Fibroblast of lung (primary cell): Measurements from ENCODE around the gene LASP1NB.

Experiments
- DNase-seq, 2 donors: peaks; one replicate each; pipeline versions ENCODE4 v3.0.0 to v3.0.0-alpha.2; 2010; ENCODE audit warnings: low read depth in 2 of 2
- H2AFZ ChIP-seq: 2 replicates; pipeline ENCODE4 v1.5.1; 2012; ENCODE audit warnings: low read length, control low read depth, inconsistent platforms
- H3K27ac ChIP-seq: 2 replicates; pipeline ENCODE4 v1.5.1; 2011; ENCODE audit warnings: low read length, control low read depth; ENCODE audit not compliant: insufficient read depth
- H3K27me3 ChIP-seq: 2 replicates; pipeline ENCODE4 v1.5.1; 2011; ENCODE audit warnings: mild to moderate bottlenecking, low read length; ENCODE audit not compliant: control insufficient read depth, insufficient read depth
- H3K36me3 ChIP-seq: 2 replicates; pipeline ENCODE4 v1.5.1; 2011; ENCODE audit warnings: low read length; ENCODE audit not compliant: control insufficient read depth, insufficient read depth
- H3K4me1 ChIP-seq: 2 replicates; pipeline ENCODE4 v1.5.1; 2011; ENCODE audit warnings: low read length; ENCODE audit not compliant: control insufficient read depth, insufficient read depth; ENCODE audit errors: extremely low read depth
- H3K4me2 ChIP-seq: 2 replicates; pipeline ENCODE4 v1.5.1; 2011; ENCODE audit warnings: low read length, control low read depth; ENCODE audit not compliant: insufficient read depth; ENCODE audit errors: extremely low read depth
- H3K4me3 ChIP-seq, 4 experiments: fragments of 200-600 bp in 1 of 4; sonication (generic) in 1 of 4; replicated peaks in 1 of 4; 2 replicates each; pipeline ENCODE4 v1.5.1; 2011 to 2016; ENCODE audit warnings: low read length in 4 of 4, low read depth in 3 of 4, mild to moderate bottlenecking in 3 of 4, control low read depth in 2 of 4, inconsistent platforms in 1 of 4, mixed read lengths in 1 of 4; ENCODE audit not compliant: insufficient read depth in 1 of 4; ENCODE audit errors: control extremely low read depth in 1 of 4
- H3K79me2 ChIP-seq: 2 replicates; pipeline ENCODE4 v1.5.1; 2012; ENCODE audit warnings: mild to moderate bottlenecking, low read length, inconsistent platforms; ENCODE audit not compliant: control insufficient read depth, insufficient read depth
- H3K9ac ChIP-seq: 2 replicates; pipeline ENCODE4 v1.5.1; 2011; ENCODE audit warnings: mild to moderate bottlenecking, low read length, control low read depth; ENCODE audit not compliant: insufficient read depth
- H3K9me3 ChIP-seq: 2 replicates; pipeline ENCODE4 v1.5.1; 2012; ENCODE audit warnings: low read depth, low read length; ENCODE audit not compliant: control insufficient read depth, insufficient read depth
- H4K20me1 ChIP-seq: 2 replicates; pipeline ENCODE4 v1.5.1; 2011; ENCODE audit warnings: low read length; ENCODE audit not compliant: control insufficient read depth, insufficient read depth; ENCODE audit errors: extremely low read depth
- EZH2 ChIP-seq: IDR thresholded peaks from 2 replicates; pipeline ENCODE4 v1.5.1; 2012; ENCODE audit warnings: low read length, control low read depth, mild to moderate bottlenecking; ENCODE audit errors: missing control alignments
- TF ChIP-seq, protein P1 (sequence below), 2 donors: IDR thresholded peaks in 1 of 2; conservative IDR thresholded peaks in 1 of 2; 1 replicate in 1 of 2; 2 replicates in 1 of 2; pipeline ENCODE4 v1.5.1; 2011 to 2012; ENCODE audit warnings: low read length in 2 of 2, control low read depth in 1 of 2, inconsistent platforms in 1 of 2, low read depth in 1 of 2, mild to moderate bottlenecking in 1 of 2

LASP1NB gene

DNA sequence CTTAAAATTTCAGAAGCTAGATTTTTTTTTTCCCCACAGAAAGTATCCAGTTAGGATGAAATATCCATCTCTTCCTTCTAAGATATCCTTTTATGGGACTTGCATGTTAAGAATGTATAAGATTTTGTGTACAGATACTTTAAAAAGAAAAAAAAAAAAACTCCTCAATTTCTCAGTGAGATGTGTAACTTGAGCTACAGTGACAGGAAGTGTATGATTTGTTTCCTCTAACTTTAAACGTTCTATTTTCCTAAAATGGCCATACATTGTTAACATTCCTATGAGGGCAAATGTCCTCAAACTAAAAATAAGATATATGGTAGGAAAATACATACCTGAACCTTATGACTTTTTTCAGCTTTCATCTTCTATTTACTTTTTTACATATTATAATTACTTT lies 32.9 kb downstream of the LASP1NB start:
- DNase-seq: peak; percentile 37 to 47
- Histone ChIP-seq H4K20me1 (no peaks in the 10 kb centered on the region), H3K27me3 (no peaks in the 10 kb centered on the region), H3K4me2 (no peak overlapping the region), H3K27ac (no peak overlapping the region), H3K4me3 (no peak overlapping the region), H3K4me1 (no peaks in the 10 kb centered on the region), H3K79me2 (no peaks in the 10 kb centered on the region), H2AFZ (no peak overlapping the region), H3K9ac (no peak overlapping the region), H3K9me3 (no peaks in the 10 kb centered on the region), H3K36me3 (no peaks in the 10 kb centered on the region)
- TF ChIP-seq, protein P1, sequence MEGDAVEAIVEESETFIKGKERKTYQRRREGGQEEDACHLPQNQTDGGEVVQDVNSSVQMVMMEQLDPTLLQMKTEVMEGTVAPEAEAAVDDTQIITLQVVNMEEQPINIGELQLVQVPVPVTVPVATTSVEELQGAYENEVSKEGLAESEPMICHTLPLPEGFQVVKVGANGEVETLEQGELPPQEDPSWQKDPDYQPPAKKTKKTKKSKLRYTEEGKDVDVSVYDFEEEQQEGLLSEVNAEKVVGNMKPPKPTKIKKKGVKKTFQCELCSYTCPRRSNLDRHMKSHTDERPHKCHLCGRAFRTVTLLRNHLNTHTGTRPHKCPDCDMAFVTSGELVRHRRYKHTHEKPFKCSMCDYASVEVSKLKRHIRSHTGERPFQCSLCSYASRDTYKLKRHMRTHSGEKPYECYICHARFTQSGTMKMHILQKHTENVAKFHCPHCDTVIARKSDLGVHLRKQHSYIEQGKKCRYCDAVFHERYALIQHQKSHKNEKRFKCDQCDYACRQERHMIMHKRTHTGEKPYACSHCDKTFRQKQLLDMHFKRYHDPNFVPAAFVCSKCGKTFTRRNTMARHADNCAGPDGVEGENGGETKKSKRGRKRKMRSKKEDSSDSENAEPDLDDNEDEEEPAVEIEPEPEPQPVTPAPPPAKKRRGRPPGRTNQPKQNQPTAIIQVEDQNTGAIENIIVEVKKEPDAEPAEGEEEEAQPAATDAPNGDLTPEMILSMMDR (conservative IDR thresholded peaks at IDR 0.05 in 1 of 2, IDR thresholded peaks at IDR 0.05 in 1 of 2; ENCODE audit: low read depth in 1 of 2, low read length in 2 of 2): no peak
- TF ChIP-seq EZH2: no peak

DNA sequence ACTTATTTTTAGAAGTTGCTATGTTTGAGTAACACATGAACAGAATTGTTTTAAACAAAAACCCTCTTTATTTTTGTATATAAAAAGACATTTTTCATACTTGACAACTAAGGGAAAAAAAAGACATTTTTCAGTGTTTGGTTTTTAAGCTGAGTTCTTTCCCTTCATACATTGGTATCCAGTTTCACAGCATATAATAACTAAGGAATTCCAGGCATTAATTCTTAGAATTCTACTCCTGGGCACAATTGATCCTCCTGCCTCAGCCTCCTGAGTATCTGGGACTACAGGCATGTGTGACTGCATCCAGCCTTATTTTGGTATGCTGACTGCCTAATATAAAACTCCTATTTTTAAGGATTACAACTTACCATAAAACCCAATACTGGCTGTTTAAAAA lies 33.3 kb downstream of the LASP1NB start:
- H2AFZ ChIP-seq: no peak overlapping the region

DNA sequence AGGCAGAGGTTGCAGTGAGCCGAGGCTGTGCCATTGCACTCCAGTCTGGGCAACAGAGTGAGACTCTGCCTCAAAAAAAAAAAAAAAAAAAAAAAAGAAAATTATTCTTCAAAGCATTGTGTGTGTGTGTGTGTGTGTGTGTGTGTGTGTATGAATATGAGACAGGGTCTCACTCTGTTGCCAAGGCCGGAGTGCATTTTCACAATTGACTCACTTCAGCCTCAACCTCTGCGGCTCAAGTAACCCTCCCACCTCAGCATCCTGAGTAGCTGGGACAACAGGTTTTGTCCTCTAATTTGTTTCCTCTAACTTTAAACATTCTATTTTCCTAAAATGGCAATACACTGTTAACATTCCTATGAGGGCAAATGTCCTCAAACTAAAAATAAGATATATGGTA lies 34.1 kb downstream of the LASP1NB start:
- Histone ChIP-seq H3K4me1 (no peaks in the 10 kb centered on the region), H4K20me1 (no peaks in the 10 kb centered on the region), H3K9ac (no peak overlapping the region), H3K27ac (no peak overlapping the region), H3K27me3 (no peaks in the 10 kb centered on the region), H3K9me3 (no peaks in the 10 kb centered on the region), H3K4me2 (no peak overlapping the region), H2AFZ (no peak overlapping the region), H3K4me3 (no peak overlapping the region), H3K79me2 (no peaks in the 10 kb centered on the region), H3K36me3 (no peaks in the 10 kb centered on the region)
- DNase-seq: no peak
- no peak for TF ChIP-seq EZH2
- TF ChIP-seq, protein P1 (conservative IDR thresholded peaks at IDR 0.05 in 1 of 2, IDR thresholded peaks at IDR 0.05 in 1 of 2; ENCODE audit: low read depth in 1 of 2, low read length in 2 of 2): no peak

More for the DNA sequence above, 33.3 kb downstream of the LASP1NB start:
- TF ChIP-seq, protein P1 (conservative IDR thresholded peaks at IDR 0.05 in 1 of 2, IDR thresholded peaks at IDR 0.05 in 1 of 2; ENCODE audit: low read depth in 1 of 2, low read length in 2 of 2): no peak
- TF ChIP-seq EZH2: no peak
- Histone ChIP-seq H3K36me3 (no peaks in the 10 kb centered on the region), H3K27me3 (no peaks in the 10 kb centered on the region), H3K9me3 (no peaks in the 10 kb centered on the region), H3K79me2 (no peaks in the 10 kb centered on the region), H3K4me3 (no peak overlapping the region), H3K4me1 (no peaks in the 10 kb centered on the region), H4K20me1 (no peaks in the 10 kb centered on the region), H3K9ac (no peak overlapping the region), H3K4me2 (no peak overlapping the region), H3K27ac (no peak overlapping the region)
- DNase-seq: peak; percentile 18 to 75
